Loucy (cell line): ENCODE measurements around the gene PRELID1.

Source experiments
- H2AFZ ChIP-seq: fragments of 200-600 bp; sonication (generic); 2 replicates; pipeline ENCODE4 v1.6.0; 2016; ENCODE audit warnings: antibody characterized with exemption, mild to moderate bottlenecking, low read length, moderate library complexity
- H3F3A ChIP-seq: fragments of 200-600 bp; 2 replicates; pipeline ENCODE4 v1.6.0; 2016; ENCODE audit warnings: antibody characterized with exemption, low read depth, mild to moderate bottlenecking
- H3K27me3 ChIP-seq: fragments of 200-600 bp; sonication (generic); 2 replicates; pipeline ENCODE4 v1.6.1; 2014; ENCODE audit warnings: low read length, mild to moderate bottlenecking; ENCODE audit not compliant: insufficient read depth, poor library complexity, severe bottlenecking
- H3K36me3 ChIP-seq: fragments of 200-600 bp; sonication (generic); 2 replicates; pipeline ENCODE4 v1.6.1; 2016; ENCODE audit warnings: low read length; ENCODE audit not compliant: insufficient read depth
- H3K4me1 ChIP-seq: fragments of 200-600 bp; sonication (generic); 2 replicates; pipeline ENCODE4 v1.5.1; 2014; ENCODE audit warnings: low read length, mild to moderate bottlenecking; ENCODE audit not compliant: insufficient read depth, poor library complexity, severe bottlenecking
- H3K4me2 ChIP-seq: fragments of 200-600 bp; sonication (generic); 2 replicates; pipeline ENCODE4 v1.6.0; 2014; ENCODE audit warnings: antibody characterized with exemption, low read length, low read depth, mild to moderate bottlenecking; ENCODE audit not compliant: poor library complexity, severe bottlenecking
- H3K4me3 ChIP-seq: fragments of 200-600 bp; sonication (generic); 2 replicates; pipeline ENCODE4 v1.5.1; 2014; ENCODE audit warnings: low read length, mild to moderate bottlenecking, mixed read lengths; ENCODE audit not compliant: poor library complexity, severe bottlenecking
- H3K79me2 ChIP-seq: fragments of 200-600 bp; sonication (generic); 2 replicates; pipeline ENCODE4 v1.6.1; 2014; ENCODE audit warnings: low read length; ENCODE audit not compliant: insufficient read depth
- H3K9ac ChIP-seq: fragments of 200-600 bp; sonication (generic); 2 replicates; pipeline ENCODE4 v1.6.0; 2014; ENCODE audit warnings: mild to moderate bottlenecking, low read depth, low read length, moderate library complexity; ENCODE audit not compliant: poor library complexity, severe bottlenecking
- H3K9me2 ChIP-seq: fragments of 200-600 bp; sonication (generic); replicated peaks from 2 replicates; pipeline ENCODE4 v1.6.1; 2016; ENCODE audit warnings: low read depth, low read length, mixed read lengths
- H3K9me3 ChIP-seq: fragments of 200-600 bp; sonication (generic); 2 replicates; pipeline ENCODE4 v1.6.1; 2014; ENCODE audit warnings: mild to moderate bottlenecking, antibody characterized with exemption, low read length, low read depth; ENCODE audit not compliant: insufficient read depth
- H4K20me1 ChIP-seq: fragments of 200-600 bp; sonication (generic); 2 replicates; pipeline ENCODE4 v1.6.0; 2014; ENCODE audit warnings: antibody characterized with exemption, low read length, mild to moderate bottlenecking; ENCODE audit not compliant: insufficient read depth, poor library complexity, severe bottlenecking
- EZH2phosphoT487 ChIP-seq: fragments of 200-600 bp; IDR thresholded peaks from 2 replicates; pipeline ENCODE4 v1.6.1; 2018; ENCODE audit warnings: antibody characterized with exemption, mild to moderate bottlenecking, moderate library complexity, borderline replicate concordance
- TF ChIP-seq, protein P1 (sequence below): fragments of 200-600 bp; sonication (generic); conservative IDR thresholded peaks from 2 replicates; pipeline ENCODE4 v1.5.1; 2014; ENCODE audit warnings: mild to moderate bottlenecking, antibody characterized with exemption, low read length

The PRELID1 gene

DNA sequence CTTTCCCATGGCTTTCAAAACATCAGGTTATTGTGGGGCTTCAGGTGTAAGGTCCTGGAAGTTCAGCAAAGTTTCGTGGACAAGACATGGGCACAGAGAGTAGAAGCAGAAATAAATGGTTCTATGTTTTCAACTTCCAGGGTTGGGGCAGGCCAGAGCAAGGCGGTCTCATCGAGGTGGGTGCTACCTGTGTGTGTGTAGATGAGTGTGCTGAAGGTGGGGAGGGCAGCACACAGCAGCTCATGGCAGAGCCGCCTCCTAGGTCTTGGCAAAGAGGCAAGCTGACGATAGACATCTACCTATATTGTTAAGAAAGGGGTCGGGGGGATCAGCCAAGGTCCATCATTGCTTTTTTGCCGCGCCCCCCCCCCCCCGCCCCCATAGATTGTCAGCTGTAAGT lies 3.9 kb upstream of the PRELID1 start:
- H3K4me3 ChIP-seq: no peak overlapping the region
- H4K20me1 ChIP-seq: peaks cover 6% of the 10 kb centered on the region
- H3K4me2 ChIP-seq: peak overlapping the region; percentile 84
- peaks cover 31% of the 10 kb centered on the region for H3K79me2 ChIP-seq
- H3K9me3 ChIP-seq: no peaks in the 10 kb centered on the region
- H3K9me2 ChIP-seq: no peaks in the 10 kb centered on the region
- H3F3A ChIP-seq: no peaks in the 10 kb centered on the region
- TF ChIP-seq, protein P1, sequence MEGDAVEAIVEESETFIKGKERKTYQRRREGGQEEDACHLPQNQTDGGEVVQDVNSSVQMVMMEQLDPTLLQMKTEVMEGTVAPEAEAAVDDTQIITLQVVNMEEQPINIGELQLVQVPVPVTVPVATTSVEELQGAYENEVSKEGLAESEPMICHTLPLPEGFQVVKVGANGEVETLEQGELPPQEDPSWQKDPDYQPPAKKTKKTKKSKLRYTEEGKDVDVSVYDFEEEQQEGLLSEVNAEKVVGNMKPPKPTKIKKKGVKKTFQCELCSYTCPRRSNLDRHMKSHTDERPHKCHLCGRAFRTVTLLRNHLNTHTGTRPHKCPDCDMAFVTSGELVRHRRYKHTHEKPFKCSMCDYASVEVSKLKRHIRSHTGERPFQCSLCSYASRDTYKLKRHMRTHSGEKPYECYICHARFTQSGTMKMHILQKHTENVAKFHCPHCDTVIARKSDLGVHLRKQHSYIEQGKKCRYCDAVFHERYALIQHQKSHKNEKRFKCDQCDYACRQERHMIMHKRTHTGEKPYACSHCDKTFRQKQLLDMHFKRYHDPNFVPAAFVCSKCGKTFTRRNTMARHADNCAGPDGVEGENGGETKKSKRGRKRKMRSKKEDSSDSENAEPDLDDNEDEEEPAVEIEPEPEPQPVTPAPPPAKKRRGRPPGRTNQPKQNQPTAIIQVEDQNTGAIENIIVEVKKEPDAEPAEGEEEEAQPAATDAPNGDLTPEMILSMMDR: no peak
- TF ChIP-seq EZH2phosphoT487: no peak
- H3K9ac ChIP-seq: peak overlapping the region; percentile 65
- H3K4me1 ChIP-seq: peaks cover 41% of the 10 kb centered on the region
- H3K27me3 ChIP-seq: no peaks in the 10 kb centered on the region
- peaks cover 13% of the 10 kb centered on the region; the same call in 1 of the 2 replicates for H3K36me3 ChIP-seq
- no peak overlapping the region for H2AFZ ChIP-seq

DNA sequence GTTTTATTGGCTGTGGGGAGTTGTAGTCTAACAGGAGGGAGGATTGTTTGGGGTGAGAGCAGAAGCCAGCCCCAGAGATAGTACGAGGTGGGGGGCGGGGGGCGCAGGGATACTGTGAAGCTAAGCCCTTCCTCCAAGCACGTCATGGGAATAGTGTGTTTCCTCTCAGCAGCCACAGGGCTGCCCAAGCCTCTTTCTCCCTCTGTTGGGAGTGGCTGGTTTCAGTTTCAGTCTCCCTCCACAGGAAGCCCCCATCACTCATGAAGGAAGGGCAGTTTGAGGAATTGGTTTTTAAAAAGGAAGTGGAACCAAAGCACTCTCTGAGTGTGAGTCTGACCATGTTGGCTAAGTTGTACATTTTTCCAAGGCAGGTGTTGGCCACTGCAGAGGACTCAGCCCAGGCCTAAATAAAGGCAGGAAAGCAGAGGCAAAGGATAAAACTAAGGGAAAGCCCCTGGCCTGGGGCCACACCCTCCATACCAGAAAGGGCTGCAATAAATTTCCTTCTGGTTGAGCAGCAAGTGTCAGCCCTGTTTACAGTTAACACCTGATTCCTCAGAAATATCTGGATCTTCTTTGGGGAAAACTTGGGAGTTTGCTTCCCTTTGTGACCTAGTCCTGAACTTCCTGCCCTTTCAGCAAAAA lies 3.2 kb upstream of the PRELID1 start:
- H4K20me1 ChIP-seq: peaks cover 6% of the 10 kb centered on the region
- peaks cover 37% of the 10 kb centered on the region for H3K79me2 ChIP-seq
- peak overlapping the region; percentile 65 for H3K9ac ChIP-seq
- H3K9me2 ChIP-seq: no peaks in the 10 kb centered on the region
- no peak for TF ChIP-seq EZH2phosphoT487
- TF ChIP-seq, protein P1: no peak
- peaks cover 41% of the 10 kb centered on the region for H3K4me1 ChIP-seq
- no peaks in the 10 kb centered on the region for H3K27me3 ChIP-seq
- peaks cover 7% of the 10 kb centered on the region; the same call in 1 of the 2 replicates for H3K36me3 ChIP-seq
- H3K4me3 ChIP-seq: peak overlapping the region; percentile 70
- no peaks in the 10 kb centered on the region for H3K9me3 ChIP-seq
- peak overlapping the region; percentile 84 for H3K4me2 ChIP-seq
- H3F3A ChIP-seq: no peaks in the 10 kb centered on the region
- H2AFZ ChIP-seq: no peak overlapping the region

DNA sequence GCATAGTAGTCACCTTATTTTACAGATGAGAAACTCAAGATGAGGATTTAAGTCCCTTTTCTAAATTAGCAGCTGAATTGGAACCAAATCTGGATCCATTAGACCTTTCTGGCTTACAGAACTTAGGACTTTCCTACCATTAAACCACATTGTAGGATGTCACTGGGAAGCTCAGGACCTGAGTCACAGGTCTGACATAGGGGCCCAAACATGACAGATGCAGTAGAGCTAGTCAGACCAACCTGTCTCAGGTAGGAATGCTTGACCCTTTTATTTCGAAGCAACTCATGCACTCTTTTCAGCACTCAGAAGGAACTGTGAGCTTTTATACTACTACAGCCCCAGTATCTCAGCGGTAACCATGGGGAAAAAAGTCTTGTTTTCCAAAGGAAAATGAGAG lies 2.6 kb upstream of the PRELID1 start:
- H3K27me3 ChIP-seq: no peaks in the 10 kb centered on the region
- H3K9me3 ChIP-seq: no peaks in the 10 kb centered on the region
- H3F3A ChIP-seq: no peaks in the 10 kb centered on the region
- peaks cover 36% of the 10 kb centered on the region for H3K4me1 ChIP-seq
- H3K4me3 ChIP-seq: peak overlapping the region; percentile 70
- peaks cover 43% of the 10 kb centered on the region for H3K79me2 ChIP-seq
- TF ChIP-seq, protein P1: no peak
- no peak for TF ChIP-seq EZH2phosphoT487
- H4K20me1 ChIP-seq: peaks cover 6% of the 10 kb centered on the region
- H3K36me3 ChIP-seq: peaks cover 1% of the 10 kb centered on the region; the same call in 1 of the 2 replicates
- H3K4me2 ChIP-seq: peak overlapping the region; percentile 84
- H3K9ac ChIP-seq: peak overlapping the region; percentile 65
- H3K9me2 ChIP-seq: no peaks in the 10 kb centered on the region
- no peak overlapping the region for H2AFZ ChIP-seq
